Vagina (tissue), 2 donors: ENCODE data around the gene SERP1. TPM values are rescaled to one million over a fixed set of nuclear protein-coding genes. Genes with fewer than 3 reads are reported as not detected.

ENCODE experiments used
- DNase-seq, 2 donors: peaks; one replicate each; pipeline ENCODE4 v3.0.0-alpha.2; 2017; ENCODE audit errors: extremely low spot score in 2 of 2
- H3K27ac ChIP-seq: fragments of 200-600 bp; sonication (generic); one replicate; pipeline ENCODE4 v1.5.1; 2019
- H3K27me3 ChIP-seq: fragments of 200-600 bp; sonication (generic); one replicate; pipeline ENCODE4 v1.5.1; 2019
- H3K36me3 ChIP-seq, 2 donors: fragments of 200-600 bp; sonication (generic); one replicate each; pipeline ENCODE4 v1.5.1; 2017 to 2019
- H3K4me1 ChIP-seq: fragments of 200-600 bp; sonication (generic); one replicate; pipeline ENCODE4 v1.5.1; 2019
- H3K4me3 ChIP-seq, 2 donors: fragments of 200-600 bp; sonication (generic); 1 replicate in 1 of 2; 2 replicates in 1 of 2; pipeline ENCODE4 v1.5.1; 2016 to 2019
- H3K9me3 ChIP-seq: fragments of 200-600 bp; sonication (generic); one replicate; pipeline ENCODE4 v1.5.1; 2019
- POLR2A ChIP-seq, 2 donors: fragments of 450-650 bp; IDR thresholded peaks; one replicate each; pipeline ENCODE4 v1.6.1; 2017; ENCODE audit warnings: antibody characterized with exemption in 2 of 2, mild to moderate bottlenecking in 2 of 2, moderate library complexity in 2 of 2
- POLR2AphosphoS5 ChIP-seq, 2 donors: sonication (generic); formaldehyde crosslinking; IDR thresholded peaks; one replicate each; pipeline ENCODE4 v1.9.0; 2017; ENCODE audit warnings: antibody characterized with exemption in 2 of 2, mild to moderate bottlenecking in 2 of 2, low read depth in 1 of 2; ENCODE audit not compliant: insufficient read depth in 1 of 2
- intact Hi-C: fragments of 100-400 bp; cut with DNase I; formaldehyde crosslinking; loops from one replicate; pipeline ENCODE4 v1.15.1; 2023
- total RNA-seq: library from RNA; depleted of rRNA; stranded (reverse); fragments of >200 nt; gene quantifications from one replicate; pipeline ENCODE4 v1.2.3, GENCODE V29; 2016
- TF ChIP-seq, protein P1 (sequence below), 3 experiments: fragments of 450-650 bp in 2 of 3; fragments of 200-600 bp in 1 of 3; sonication (generic) in 1 of 3; IDR thresholded peaks; one replicate each; pipeline ENCODE4 v1.5.1; 2017 to 2019; ENCODE audit warnings: antibody characterized with exemption in 3 of 3, mild to moderate bottlenecking in 2 of 3, moderate library complexity in 2 of 3

The SERP1 gene
- total RNA-seq, 1 donor from 2014 or later, result 231 TPM

DNA sequence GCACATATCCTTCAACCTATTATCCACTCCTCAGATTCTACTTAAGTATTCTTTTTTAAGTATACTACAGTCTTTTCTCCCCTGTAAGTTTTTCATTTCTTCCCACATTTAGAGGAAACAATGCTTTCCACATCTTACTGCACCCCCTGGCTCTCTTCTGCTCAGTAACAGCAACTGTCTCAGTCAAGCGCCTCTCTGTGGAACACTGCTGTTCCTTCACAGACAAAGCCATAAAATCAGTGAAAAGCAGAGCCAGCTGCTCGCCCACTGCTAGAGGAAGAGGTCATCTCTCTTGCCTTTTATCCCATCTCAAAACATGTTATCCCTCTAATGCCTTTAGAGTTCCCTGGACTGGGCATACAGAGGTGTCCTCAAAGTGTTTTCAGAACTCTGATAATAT lies 24.8 kb downstream of the SERP1 start:
- no peak overlapping the region for H3K4me3 ChIP-seq
- no peaks in the 10 kb centered on the region for H3K27me3 ChIP-seq
- TF ChIP-seq POLR2A (IDR thresholded peaks at IDR 0.05) (no peak), POLR2AphosphoS5 (IDR thresholded peaks at IDR 0.05; ENCODE audit: insufficient read depth in 1 of 2, low read depth in 1 of 2) (no peak)
- TF ChIP-seq, protein P1, sequence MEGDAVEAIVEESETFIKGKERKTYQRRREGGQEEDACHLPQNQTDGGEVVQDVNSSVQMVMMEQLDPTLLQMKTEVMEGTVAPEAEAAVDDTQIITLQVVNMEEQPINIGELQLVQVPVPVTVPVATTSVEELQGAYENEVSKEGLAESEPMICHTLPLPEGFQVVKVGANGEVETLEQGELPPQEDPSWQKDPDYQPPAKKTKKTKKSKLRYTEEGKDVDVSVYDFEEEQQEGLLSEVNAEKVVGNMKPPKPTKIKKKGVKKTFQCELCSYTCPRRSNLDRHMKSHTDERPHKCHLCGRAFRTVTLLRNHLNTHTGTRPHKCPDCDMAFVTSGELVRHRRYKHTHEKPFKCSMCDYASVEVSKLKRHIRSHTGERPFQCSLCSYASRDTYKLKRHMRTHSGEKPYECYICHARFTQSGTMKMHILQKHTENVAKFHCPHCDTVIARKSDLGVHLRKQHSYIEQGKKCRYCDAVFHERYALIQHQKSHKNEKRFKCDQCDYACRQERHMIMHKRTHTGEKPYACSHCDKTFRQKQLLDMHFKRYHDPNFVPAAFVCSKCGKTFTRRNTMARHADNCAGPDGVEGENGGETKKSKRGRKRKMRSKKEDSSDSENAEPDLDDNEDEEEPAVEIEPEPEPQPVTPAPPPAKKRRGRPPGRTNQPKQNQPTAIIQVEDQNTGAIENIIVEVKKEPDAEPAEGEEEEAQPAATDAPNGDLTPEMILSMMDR (IDR thresholded peaks at IDR 0.05), result no peak
- no peak for DNase-seq
- intact Hi-C loops, result no loop called here
- H3K9me3 ChIP-seq, result no peaks in the 10 kb centered on the region
- H3K27ac ChIP-seq, result no peak overlapping the region
- no peaks in the 10 kb centered on the region for H3K4me1 ChIP-seq
- H3K36me3 ChIP-seq, result no peaks in the 10 kb centered on the region

DNA sequence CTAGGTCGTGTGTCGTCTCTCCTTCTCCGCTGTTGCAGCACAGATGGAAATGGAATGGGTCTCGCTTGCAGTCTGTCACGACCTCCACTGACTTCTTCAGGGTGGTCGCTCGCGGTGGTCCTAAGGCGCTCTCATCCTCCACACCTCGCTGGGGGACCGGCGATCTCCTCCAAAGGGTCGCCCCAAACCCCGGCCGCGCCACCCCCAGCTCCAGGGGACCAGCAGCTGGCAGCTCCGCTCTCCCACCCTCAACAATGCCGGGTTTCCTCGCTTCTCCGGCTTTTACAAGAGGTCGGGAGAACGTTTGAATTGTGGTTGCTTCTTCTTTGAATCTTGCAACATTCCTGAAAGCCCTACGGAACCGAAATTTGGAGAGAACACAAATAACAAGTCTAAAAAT lies 25.9 kb downstream of the SERP1 start:
- TF ChIP-seq POLR2A (IDR thresholded peaks at IDR 0.05) (no peak), POLR2AphosphoS5 (IDR thresholded peaks at IDR 0.05; ENCODE audit: insufficient read depth in 1 of 2, low read depth in 1 of 2) (no peak)
- TF ChIP-seq, protein P1 (IDR thresholded peaks at IDR 0.05), result no peak
- H3K27ac ChIP-seq, result no peak overlapping the region
- H3K4me3 ChIP-seq, result no peak overlapping the region
- H3K4me1 ChIP-seq, result no peaks in the 10 kb centered on the region
- DNase-seq, result no peak
- H3K27me3 ChIP-seq, result no peaks in the 10 kb centered on the region
- no peaks in the 10 kb centered on the region for H3K9me3 ChIP-seq
- no peaks in the 10 kb centered on the region for H3K36me3 ChIP-seq
- intact Hi-C loops, result no loop called here

DNA sequence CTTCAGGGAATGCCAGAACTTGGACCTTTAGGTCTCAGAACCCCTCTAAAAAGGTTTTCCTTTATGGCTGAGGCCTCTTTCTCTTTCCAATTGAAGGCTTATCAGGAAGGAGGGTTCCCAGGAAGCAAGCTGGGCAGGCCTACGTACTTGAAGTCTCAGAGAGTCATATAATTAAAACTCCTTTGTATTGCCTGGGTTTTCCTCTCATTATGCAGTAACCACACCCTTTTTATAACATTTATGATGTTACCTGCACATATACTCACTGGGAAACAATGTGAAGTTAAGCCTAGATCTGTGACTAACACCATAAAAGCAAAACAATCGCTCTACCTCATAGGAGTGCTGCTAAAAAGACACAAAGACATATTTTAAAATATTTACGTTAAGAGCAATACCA lies 27.3 kb downstream of the SERP1 start:
- no peak for TF ChIP-seq POLR2A (IDR thresholded peaks at IDR 0.05)
- TF ChIP-seq, protein P1 (IDR thresholded peaks at IDR 0.05), result no peak
- TF ChIP-seq POLR2AphosphoS5 (IDR thresholded peaks at IDR 0.05; ENCODE audit: insufficient read depth in 1 of 2, low read depth in 1 of 2), result peak in 1 of 2 donors; percentile 42
- intact Hi-C loops, result no loop called here
- H3K36me3 ChIP-seq, result no peaks in the 10 kb centered on the region
- no peak overlapping the region for H3K4me3 ChIP-seq
- no peaks in the 10 kb centered on the region for H3K4me1 ChIP-seq
- H3K27me3 ChIP-seq, result no peaks in the 10 kb centered on the region
- DNase-seq, result no peak
- no peak overlapping the region for H3K27ac ChIP-seq
- no peaks in the 10 kb centered on the region for H3K9me3 ChIP-seq

DNA sequence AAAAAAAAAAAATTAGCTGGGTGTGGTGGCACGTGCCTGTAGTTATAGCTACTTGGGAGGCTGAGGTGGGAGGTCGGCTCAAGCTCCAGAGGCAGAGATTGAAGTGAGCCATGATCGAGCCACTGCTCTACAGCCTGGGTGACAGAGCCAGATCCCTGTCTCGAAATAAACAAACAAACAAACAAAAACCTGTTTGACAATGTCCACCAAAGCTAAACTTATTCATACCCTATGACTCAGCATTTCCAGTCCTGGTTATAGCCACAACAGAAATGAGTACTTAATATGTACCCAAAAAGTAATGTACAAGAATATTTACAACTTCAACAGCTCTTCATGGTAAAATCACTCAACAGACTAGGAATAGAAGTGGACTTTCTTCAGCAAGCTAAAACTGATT lies 31.1 kb downstream of the SERP1 start:
- Histone ChIP-seq H3K27ac (no peak overlapping the region), H3K36me3 (no peaks in the 10 kb centered on the region), H3K9me3 (no peaks in the 10 kb centered on the region), H3K4me3 (no peak overlapping the region), H3K27me3 (no peaks in the 10 kb centered on the region), H3K4me1 (no peaks in the 10 kb centered on the region)
- TF ChIP-seq, protein P1 (IDR thresholded peaks at IDR 0.05), result no peak
- TF ChIP-seq POLR2AphosphoS5 (IDR thresholded peaks at IDR 0.05; ENCODE audit: insufficient read depth in 1 of 2, low read depth in 1 of 2) (no peak), POLR2A (IDR thresholded peaks at IDR 0.05) (no peak)
- intact Hi-C loops, result no loop called here
- DNase-seq, result no peak

DNA sequence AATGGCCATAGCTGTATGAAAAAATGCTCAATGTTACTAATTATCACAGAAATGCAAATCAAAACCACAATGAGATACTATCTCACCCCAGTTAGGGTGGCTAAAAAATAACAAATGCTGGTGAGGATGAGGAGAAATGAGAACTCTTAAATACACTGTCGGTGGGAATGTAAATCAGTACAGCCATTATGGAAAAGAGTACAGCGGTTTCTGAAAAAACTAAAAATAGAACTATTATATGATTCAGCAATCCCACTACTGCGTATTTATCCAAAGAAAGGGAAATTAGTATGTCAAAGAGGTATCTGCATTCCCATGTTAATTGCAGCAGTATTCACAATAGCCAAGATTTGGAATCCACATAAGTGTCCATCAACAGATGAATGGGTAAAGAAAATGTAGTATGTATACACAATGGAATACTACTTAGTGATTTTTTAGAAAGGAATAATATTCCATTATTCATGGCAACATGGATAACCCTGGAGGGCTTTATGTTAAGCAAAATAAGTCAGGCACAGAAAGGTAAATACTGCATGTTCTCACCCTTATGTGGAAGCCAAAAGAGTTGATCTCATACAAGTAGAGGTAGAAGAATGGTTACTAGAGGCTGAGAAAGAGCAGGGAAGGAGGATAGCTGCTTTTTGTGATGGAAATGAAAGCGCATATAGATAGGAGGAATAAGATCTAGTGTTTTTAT lies 35.0 kb downstream of the SERP1 start:
- Histone ChIP-seq H3K36me3 (no peaks in the 10 kb centered on the region), H3K4me3 (no peak overlapping the region), H3K9me3 (no peaks in the 10 kb centered on the region), H3K27ac (no peak overlapping the region), H3K27me3 (no peaks in the 10 kb centered on the region), H3K4me1 (no peaks in the 10 kb centered on the region)
- no peak for DNase-seq
- TF ChIP-seq, protein P1 (IDR thresholded peaks at IDR 0.05), result no peak
- TF ChIP-seq POLR2A (IDR thresholded peaks at IDR 0.05) (no peak), POLR2AphosphoS5 (IDR thresholded peaks at IDR 0.05; ENCODE audit: insufficient read depth in 1 of 2, low read depth in 1 of 2) (no peak)
- intact Hi-C loops, result no loop called here
